ENCODE results near the gene ZNF732.
"Not testable (repeated sequence)": the region's sequence is repeated elsewhere in the genome, so short reads cannot be mapped to it uniquely, and the experiment has no call there.

Gene ZNF732

DNA sequence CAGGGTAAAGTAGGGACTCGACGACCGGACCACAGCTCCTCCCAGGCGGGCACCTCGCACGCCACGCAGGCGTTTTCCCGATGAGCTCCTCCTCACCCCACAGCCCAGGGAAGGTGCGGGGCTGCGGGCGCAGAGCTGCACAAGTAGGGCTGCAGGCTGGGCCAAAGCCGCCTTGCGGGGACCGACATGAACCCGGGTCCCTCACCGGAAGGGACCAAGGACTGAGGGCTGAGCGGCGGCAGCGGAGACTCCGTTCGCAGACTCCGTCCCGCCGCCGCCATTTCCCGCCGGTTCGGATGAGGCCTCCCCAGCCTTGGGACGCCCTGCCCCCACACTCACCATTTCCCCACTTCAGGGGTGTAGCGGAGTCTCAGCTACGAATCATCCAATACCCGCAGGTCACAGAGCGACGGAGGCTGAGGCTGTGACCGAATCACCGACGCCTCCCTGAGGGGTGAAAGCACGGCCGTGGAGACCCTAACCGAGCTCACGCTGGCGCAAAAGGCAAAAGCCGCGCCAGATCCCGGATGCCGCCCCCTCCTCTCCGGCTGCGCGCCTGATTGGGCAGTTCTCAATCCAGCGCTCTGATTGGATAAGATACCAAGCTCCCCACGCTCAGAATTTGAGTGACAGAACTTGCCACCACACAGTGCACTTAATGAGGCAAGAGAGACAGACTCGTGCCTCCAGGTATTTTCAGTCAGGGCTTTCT is at the start of gene ZNF732:
Gene ZNF732 (minus strand): TSS at position 506 of the 712 bp plus-strand sequence. CDS start 164 bp downstream, at position 342.
- DNase-seq (ENCODE audit: low read depth), result peak; percentile 62

DNA sequence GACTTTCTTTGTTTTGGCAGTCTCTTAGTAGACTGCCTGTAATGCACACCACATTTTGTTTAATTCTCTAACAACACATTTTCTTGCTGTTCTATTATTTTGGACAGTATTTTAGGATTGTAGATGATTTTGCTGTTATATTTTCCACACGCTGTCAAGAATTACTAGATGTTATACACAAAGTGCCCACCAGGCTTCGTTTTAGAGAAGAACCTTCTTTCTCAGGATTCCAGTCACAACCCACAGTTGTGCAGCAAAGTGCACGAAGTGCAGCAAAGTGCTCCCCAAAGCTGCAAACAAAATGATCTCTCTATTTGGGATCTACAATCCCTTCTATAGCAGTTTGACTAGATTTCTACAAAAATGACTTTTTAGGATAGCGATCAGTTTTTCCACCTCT is 34.7 kb upstream of the ZNF732 start:
- no peak for DNase-seq (ENCODE audit: low read depth)

GRCh38 chr4:338759-339097 is 33.5 kb upstream of the ZNF732 start:
- no peak for DNase-seq (ENCODE audit: low read depth)

DNA sequence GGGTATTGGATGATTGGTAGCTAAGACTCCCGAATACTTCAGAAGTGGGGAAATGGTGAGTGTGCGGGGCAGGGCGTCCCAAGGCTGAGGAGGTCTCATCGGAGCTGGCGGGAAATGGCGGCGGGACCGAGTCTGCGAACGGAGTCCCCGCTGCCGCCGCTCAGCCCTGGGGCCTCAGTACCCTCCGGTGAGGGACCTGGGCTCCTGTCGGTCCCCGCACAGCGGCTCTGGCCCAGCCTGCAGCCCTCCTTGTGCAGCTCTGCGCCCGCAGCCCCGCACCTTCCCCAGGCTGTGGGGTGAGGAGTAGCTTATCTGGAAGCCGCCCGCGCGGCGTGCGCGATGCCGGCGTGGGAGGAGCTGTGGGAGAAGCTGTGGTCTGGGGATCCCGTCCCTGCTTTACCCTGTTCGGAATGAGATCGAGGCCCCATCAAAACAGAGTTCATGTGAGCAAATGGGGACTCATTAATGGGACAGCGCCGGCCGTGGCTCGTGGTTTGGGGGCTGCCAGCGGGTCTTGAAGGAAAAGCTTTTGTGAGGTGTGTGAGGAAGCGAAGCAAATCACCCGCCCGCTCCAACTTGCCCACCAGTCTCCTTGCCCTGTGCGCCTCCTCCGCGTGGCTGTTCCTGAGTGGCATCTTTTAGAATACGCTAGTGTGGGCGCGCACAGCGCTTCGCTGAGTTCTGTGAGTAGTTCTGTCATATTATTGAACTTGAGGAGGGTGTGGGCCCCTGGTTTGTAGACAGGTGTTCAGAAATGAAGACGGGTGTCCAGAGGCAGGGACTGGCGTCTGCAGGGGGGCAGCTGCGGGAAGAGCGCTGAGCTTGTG is 32.9 kb upstream of the ZNF732 start:
- peak; percentile 34 for DNase-seq (ENCODE audit: low read depth)

GRCh38 chr4:337143-337931 is 32.1 kb upstream of the ZNF732 start, which contains the start of gene ZNF141:
TSS of gene ZNF141 (plus strand) at chr4:337814. CDS start at chr4:337984, 170 bp downstream.
- peak; percentile 99 for DNase-seq (ENCODE audit: low read depth)

DNA sequence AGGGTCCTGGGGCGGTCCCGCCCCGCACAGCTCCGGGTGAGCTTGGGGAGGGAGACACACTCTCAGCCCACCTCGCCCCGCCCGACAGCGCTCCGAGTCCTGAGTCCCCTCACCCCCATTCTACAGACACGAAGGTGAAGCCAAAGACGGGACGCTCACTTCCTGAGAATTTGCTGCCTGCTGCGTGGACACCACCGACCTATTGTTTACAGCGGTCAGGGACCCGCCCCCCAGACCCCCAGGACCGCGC is 31.5 kb upstream of the ZNF732 start:
- no peak for DNase-seq (ENCODE audit: low read depth)

- DNase-seq (ENCODE audit: low read depth), result peak; percentile 14
These were observed 31.0 kb upstream of the ZNF732 start for GRCh38 chr4:336099-336892.

DNA sequence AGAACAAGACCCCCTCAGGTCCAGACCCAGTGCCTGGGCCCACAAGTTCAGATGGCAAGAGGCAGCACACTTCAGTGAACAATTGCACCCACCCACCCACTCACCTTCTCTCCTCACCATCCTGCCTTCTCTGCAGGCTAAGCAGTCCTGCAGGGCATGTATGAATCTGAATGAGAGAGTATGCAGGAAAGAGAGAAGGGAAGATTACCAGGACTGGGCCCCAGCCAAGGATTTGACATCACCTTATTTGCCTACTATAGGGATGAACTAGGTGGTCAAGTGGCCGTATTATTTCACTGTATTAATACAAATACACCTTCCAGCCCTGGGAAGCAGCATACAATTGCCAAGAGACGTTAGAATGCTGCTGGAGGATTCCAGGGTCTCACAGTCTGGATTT is 30.2 kb upstream of the ZNF732 start:
- no peak for DNase-seq (ENCODE audit: low read depth)

GRCh38 chr4:328729-329128 is 23.5 kb upstream of the ZNF732 start:
- no peak for DNase-seq (ENCODE audit: low read depth)

GRCh38 chr4:314296-314903 is 9.1 kb upstream of the ZNF732 start:
- DNase-seq (ENCODE audit: low read depth), result no peak

GRCh38 chr4:309807-310206 is 4.5 kb upstream of the ZNF732 start:
- DNase-seq (ENCODE audit: low read depth), result no peak

DNA sequence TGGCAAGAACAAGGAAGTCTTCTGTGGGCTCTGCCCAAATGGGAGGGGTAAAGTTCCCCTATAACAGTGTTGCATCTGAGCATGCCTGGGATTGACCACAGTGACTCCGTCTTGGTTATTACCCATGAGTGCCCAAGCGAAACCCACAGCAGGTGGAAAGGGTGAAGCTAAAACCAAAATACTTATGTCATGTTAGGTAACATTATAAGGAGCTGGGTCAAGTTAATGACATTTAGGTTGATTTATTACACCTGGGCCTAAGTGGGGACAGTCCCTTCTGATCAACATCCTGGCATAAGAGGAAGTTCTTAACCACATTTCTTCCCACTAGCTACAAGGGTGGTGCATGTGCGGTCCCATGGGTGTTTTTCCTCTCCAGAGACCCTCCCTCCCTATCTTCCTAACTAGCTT is 1.3 kb upstream of the ZNF732 start:
- DNase-seq (ENCODE audit: low read depth), result no peak

DNA sequence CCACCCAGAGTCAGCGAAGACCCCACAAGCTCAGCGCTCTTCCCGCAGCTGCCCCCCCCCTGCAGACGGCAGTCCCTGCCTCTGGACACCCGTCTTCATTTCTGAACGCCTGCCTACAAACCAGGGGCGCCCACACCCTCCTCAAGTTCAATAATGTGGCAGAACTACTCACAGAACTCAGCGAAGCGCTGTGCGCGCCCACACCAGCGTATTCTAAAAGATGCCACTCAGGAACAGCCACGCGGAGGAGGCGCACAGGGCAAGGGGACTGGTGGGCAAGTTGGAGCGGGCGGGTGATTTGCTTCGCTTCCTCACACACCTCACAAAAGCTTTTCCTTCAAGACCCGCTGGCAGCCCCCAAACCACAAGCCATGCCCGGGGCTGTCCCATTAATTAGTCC is 758 bp downstream of the ZNF732 start:
- not testable (repeated sequence) for DNase-seq (ENCODE audit: low read depth)

DNA sequence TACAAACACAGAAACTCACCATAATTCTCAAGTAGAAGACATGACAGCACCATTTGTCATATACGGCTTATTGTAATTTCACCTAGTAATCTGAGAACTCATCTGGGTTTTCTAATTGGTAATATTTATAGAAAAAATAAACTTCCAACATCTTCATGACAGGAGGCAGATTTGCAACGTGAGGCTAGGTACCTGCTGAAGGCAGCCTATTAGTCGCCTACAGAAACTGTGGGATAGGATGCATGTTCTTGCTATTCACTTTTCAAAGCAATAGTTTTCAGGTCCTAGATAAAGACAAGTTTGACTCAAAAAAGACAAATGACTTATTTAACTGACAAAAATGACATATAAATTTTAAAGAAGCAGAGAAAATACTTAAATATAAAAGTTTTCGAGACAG is 2.9 kb downstream of the ZNF732 start:
- DNase-seq (ENCODE audit: low read depth), result no peak

DNA sequence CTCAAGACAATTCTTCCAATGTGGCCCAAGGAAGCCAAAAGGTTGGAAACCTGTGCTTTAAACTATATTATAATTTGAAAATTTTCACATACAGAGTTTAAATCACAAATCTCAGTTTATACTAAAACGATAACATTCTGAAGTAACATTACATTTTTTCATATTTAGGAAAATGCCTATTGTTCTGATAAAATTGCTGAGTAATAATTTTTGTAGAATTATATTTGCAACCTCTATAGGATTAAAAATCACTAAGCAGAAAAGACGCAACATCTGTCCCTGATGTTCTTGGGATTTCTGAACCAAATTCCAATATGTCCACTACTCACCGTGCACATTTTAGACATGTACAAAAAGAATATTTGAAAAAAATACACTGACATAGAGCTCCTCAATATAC is 10.5 kb downstream of the ZNF732 start:
- DNase-seq (ENCODE audit: low read depth), result no peak

DNA sequence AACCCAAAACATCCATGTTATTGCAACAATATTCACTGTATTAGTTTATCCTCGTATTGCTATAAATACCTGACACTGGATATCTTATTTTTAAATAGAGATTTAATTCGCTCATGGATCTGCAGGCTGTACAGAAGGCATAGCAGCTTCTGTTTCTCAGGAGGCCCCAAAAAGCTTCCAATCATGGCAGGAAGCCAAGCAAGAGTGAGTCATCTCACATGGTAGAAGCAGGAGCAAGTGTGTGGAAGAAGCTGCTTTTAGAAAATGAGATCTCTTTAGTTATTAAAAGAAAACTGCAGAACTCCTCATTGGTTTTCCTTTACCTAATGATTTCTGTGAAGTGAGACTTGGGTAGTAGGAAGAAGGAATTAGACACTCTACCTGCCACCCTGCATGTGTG is 16.4 kb downstream of the ZNF732 start:
- DNase-seq (ENCODE audit: low read depth), result no peak

DNA sequence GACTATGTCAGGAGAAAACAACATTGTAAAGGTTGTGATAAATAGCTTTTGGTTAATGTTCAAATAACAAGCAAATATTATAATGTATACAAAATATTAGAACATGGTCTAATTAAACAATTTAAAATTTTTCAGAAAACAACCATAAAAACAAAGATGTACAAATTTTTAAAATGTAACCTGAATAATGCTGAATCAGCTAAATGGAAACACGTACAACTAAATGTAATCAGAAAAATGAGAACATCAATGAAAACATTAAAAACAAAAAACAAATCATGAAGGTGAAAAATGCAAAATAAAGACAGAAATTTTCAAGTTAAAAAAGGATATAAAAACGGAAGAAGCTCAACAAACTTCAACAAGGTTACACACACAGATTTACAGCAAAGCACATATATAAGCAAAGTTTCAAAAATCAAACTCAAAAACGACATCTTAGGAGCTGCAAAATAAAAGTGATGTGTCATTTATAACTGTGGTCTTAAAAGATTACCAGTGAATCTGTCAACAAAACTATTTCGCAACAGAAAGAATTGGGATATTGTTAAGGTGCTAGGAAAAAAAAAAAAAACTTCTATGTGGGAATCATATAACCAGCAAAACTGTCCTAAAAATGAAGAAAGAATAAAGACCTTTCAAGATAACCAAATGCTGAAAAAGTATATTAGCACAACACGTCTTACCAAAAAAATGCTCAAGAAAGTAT is 31.8 kb downstream of the ZNF732 start:
- DNase-seq (ENCODE audit: low read depth), result no peak

DNA sequence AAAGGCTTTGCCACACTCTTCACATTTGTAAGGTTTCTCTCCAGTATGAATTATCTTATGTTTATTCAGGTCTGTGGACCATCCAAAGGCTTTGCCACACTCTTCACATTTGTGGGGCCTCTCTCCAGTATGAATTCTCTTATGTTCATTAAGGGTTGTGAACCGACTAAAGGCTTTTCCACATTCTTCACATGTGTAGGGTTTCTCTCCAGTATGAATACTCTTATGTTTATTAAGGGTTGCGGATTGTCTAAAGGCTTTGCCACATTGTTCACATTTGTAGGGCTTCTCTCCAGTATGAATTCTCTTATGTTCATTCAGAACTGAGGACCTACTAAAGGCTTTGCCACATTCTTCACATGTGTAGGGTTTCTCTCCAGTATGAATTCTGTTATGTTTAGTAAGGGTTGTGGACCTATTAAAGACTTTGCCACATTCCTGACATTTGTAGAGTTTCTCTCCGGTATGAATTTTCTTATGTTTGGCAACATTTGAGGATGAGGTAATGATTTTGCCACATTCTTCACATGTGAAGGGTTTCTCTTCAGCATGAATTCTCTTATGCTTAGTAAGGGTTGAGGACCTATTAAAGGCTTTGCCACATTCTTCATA is 33.7 kb downstream of the ZNF732 start:
- DNase-seq (ENCODE audit: low read depth), result no peak

- DNase-seq (ENCODE audit: low read depth), result not testable (repeated sequence)
These were observed 46.0 kb downstream of the ZNF732 start for GRCh38 chr4:259240-259639.

- DNase-seq (ENCODE audit: low read depth), result no peak
These were observed 48.8 kb downstream of the ZNF732 start for GRCh38 chr4:256492-256891.
